ENCODE data around the gene CSMD2. TPM values are rescaled to one million over a fixed set of nuclear protein-coding genes. Genes with fewer than 3 reads are reported as not detected.

Gene CSMD2
- total and polyA plus RNA-seq, 2 of the 8 experiments (the other 6 are each of a cell fraction or from before 2014, with no cell fraction given) = 7.0 to 14.7 TPM

- 87% methylated on average over 5 of the region's 5 CpGs; no CpG with 5 or more reads in 1 of the 2 experiments for WGBS, 2 experiments (ENCODE audit: extremely low coverage in 1 of 2, insufficient coverage in 1 of 2, insufficient read length in 1 of 2, insufficient replicate concordance in 2 of 2, low coverage in 1 of 2, low lambda C conversion rate in 2 of 2, missing lambda C conversion rate in 1 of 2)
- FAIRE-seq (no peak), DNase-seq (ENCODE audit: low read depth in 1 of 2, low spot score in 2 of 2) (no peak)
- Histone ChIP-seq H3K56ac (replicated peaks; ENCODE audit: insufficient read length, low read depth, low read length) (no peak overlapping the region), H3K18ac (ENCODE audit: extremely low read depth, low read length) (no peak overlapping the region), H3K79me2 (ENCODE audit: control insufficient read depth in 1 of 2, insufficient read depth in 2 of 2, low read length in 2 of 2) (no peaks in the 10 kb centered on the region), H3K4me1 (replicated peaks in 1 of 4; ENCODE audit: control insufficient read depth in 3 of 4, insufficient read depth in 4 of 4, low read length in 3 of 4) (peaks cover 4 to 24% (median 10%) of the 10 kb centered on the region in 4 experiments; a peak in 6 of 7 replicates), H3K27me3 (replicated peaks in 1 of 4; ENCODE audit: control insufficient read depth in 3 of 4, extremely low read depth in 1 of 4, insufficient read depth in 3 of 4, low read length in 3 of 4) (no peaks in the 10 kb centered on the region), H3K4ac (replicated peaks; ENCODE audit: insufficient read length, low read depth, low read length) (no peak overlapping the region), H2BK120ac (replicated peaks; ENCODE audit: low read depth, low read length) (no peak overlapping the region), H3K23me2 (ENCODE audit: low read depth, low read length) (no peaks in the 10 kb centered on the region), H2BK12ac (ENCODE audit: low read depth, low read length) (no peak overlapping the region), H2BK20ac (ENCODE audit: low read length) (no peak overlapping the region), H3K9ac (replicated peaks in 1 of 4; ENCODE audit: extremely low read depth in 1 of 4, low read depth in 3 of 4, low read length in 3 of 4) (no peak overlapping the region), H3K79me1 (ENCODE audit: low read depth, low read length) (no peaks in the 10 kb centered on the region), H3K9me3 (ENCODE audit: insufficient read depth in 2 of 2, low read depth in 1 of 2, low read length in 1 of 2) (no peaks in the 10 kb centered on the region), H4K5ac (ENCODE audit: insufficient read length, low read depth, low read length) (no peak overlapping the region), H2BK15ac (ENCODE audit: low read length) (no peak overlapping the region), H3K36me3 (ENCODE audit: control insufficient read depth in 2 of 4, insufficient read depth in 4 of 4, low read length in 3 of 4) (no peaks in the 10 kb centered on the region), H3K4me2 (ENCODE audit: insufficient read depth in 1 of 2, low read depth in 2 of 2, low read length in 2 of 2) (no peak overlapping the region), H2BK5ac (ENCODE audit: low read depth, low read length) (no peak overlapping the region), H3K23ac (ENCODE audit: insufficient read length) (no peak overlapping the region), H3K4me3 (ENCODE audit: extremely low read depth in 1 of 4, insufficient read depth in 2 of 4, low read depth in 3 of 4, low read length in 4 of 4) (no peak overlapping the region), H4K91ac (replicated peaks; ENCODE audit: insufficient read length, low read length) (no peak overlapping the region), H4K8ac (ENCODE audit: extremely low read depth, insufficient read depth, low read length) (no peak overlapping the region), H3K27ac (ENCODE audit: low read depth, low read length) (no peak overlapping the region), H2AFZ (ENCODE audit: low read length) (no peak overlapping the region), H3K14ac (ENCODE audit: insufficient read length) (no peak overlapping the region), H2AK5ac (ENCODE audit: low read depth, low read length) (no peak overlapping the region), H4K20me1 (replicated peaks in 1 of 2; ENCODE audit: control insufficient read depth in 1 of 2, insufficient read depth in 2 of 2, low read length in 2 of 2) (peaks cover 1 to 2% of the 10 kb centered on the region in 2 experiments)
- POLR2A ChIA-PET (ENCODE audit: partially characterized antibody) = interaction anchor here (1.1 to 1.4 kb wide), 3 partner anchors 10 to 313 kb away, joined by 3 read pairs; no protein-coding TSS in a partner anchor
- CTCF ChIA-PET (ENCODE audit: partially characterized antibody) = interaction anchor here (0.9 to 2.0 kb wide), 5 partner anchors 9 to 259 kb away, joined by 3 to 7 read pairs (median 5); no protein-coding TSS in a partner anchor
- no peak for TF ChIP-seq PHF8 (conservative IDR thresholded peaks at IDR 0.05; ENCODE audit: low read depth, low read length)
- TF ChIP-seq EZH2 (IDR thresholded peaks at IDR 0.05; ENCODE audit: low read depth, low read length, severe bottlenecking) = no peak
- TF ChIP-seq USF2 (IDR thresholded peaks at IDR 0.05; ENCODE audit: low read length) = no peak
These were observed 310.9 kb downstream of the CSMD2 start for GRCh38 chr1:33854091-33854490.
